GM12878 (cell line): ENCODE results near the gene OGFOD3. TPM values are rescaled to one million over a fixed set of nuclear protein-coding genes. Genes with fewer than 3 reads are reported as not detected.

Experiments
- ATAC-seq: fragments of 200-7000 bp; cut with Tn5 transposase; 3 replicates; pipeline ENCODE4 v1.9.1; 2020; ENCODE audit warnings: mild to moderate bottlenecking, moderate library complexity
- BruUV-seq: library from RNA; stranded (reverse); fragments of 400-500 nt; replicated peaks from 2 replicates; lab custom pipeline; 2021; lab: Mats Ljungman, UMichigan
- CTCF ChIA-PET: fragments of 300-600 bp; sonication (Branson Sonifier 250); formaldehyde crosslinking; extraction: SDS; loops from one replicate; lab custom pipeline; 2021; ENCODE audit warnings: inconsistent platforms; lab: Yijun Ruan, JAX
- POLR2A ChIA-PET: fragments of 350-600 bp; formaldehyde crosslinking; extraction: SDS; loops from one replicate; lab custom pipeline; 2021; ENCODE audit warnings: inconsistent platforms; lab: Charles Lee
- RAD21 ChIA-PET: fragments of 300-600 bp; sonication (Branson Sonifier 250); formaldehyde crosslinking; loops from one replicate; lab custom pipeline; 2023; ENCODE audit warnings: antibody characterized with exemption; ENCODE audit not compliant: unreplicated experiment; lab: Charles Lee
- SMC1A ChIA-PET: fragments of 300-600 bp; sonication (Branson Sonifier 250); formaldehyde crosslinking; loops from one replicate; lab custom pipeline; 2023; ENCODE audit not compliant: unreplicated experiment, uncharacterized antibody; lab: Charles Lee
- DNase-seq: peaks from one replicate; pipeline ENCODE4 v3.0.0-alpha.2; 2011; ENCODE audit warnings: low read depth, low spot score
- FAIRE-seq: peaks from 3 replicates; lab custom pipeline; 2011; peaks lifted over from hg19 to GRCh38; lab: Jason Lieb, UNC
- H2AFZ ChIP-seq: 2 replicates; pipeline ENCODE4 v1.6.0; 2011; ENCODE audit warnings: low read depth, low read length, control low read depth; ENCODE audit not compliant: control insufficient read depth
- H3K27ac ChIP-seq: 2 replicates; pipeline ENCODE4 v1.5.1; 2011; ENCODE audit warnings: control low read depth; ENCODE audit not compliant: control insufficient read depth, insufficient read depth
- H3K27me3 ChIP-seq, 2 experiments: replicated peaks in 1 of 2; 2 replicates each; pipeline versions ENCODE4 v1.6.0 to v1.6.1; 2011; ENCODE audit warnings: low read length in 1 of 2; ENCODE audit not compliant: control insufficient read depth in 2 of 2, insufficient read depth in 2 of 2
- H3K36me3 ChIP-seq, 2 experiments: 2 replicates each; pipeline ENCODE4 v1.5.1; 2011; ENCODE audit warnings: low read length in 1 of 2; ENCODE audit not compliant: control insufficient read depth in 2 of 2, insufficient read depth in 2 of 2
- H3K4me1 ChIP-seq: 2 replicates; pipeline ENCODE4 v1.6.1; 2011; ENCODE audit warnings: mild to moderate bottlenecking, low read length, moderate library complexity, mixed read lengths; ENCODE audit not compliant: control insufficient read depth, insufficient read depth
- H3K4me2 ChIP-seq: 2 replicates; pipeline ENCODE4 v1.6.0; 2011; ENCODE audit warnings: control low read depth; ENCODE audit not compliant: control insufficient read depth, insufficient read depth
- H3K4me3 ChIP-seq: fragments of 200-600 bp; sonication (generic); 2 replicates; pipeline ENCODE4 v1.5.1; 2016
- H3K79me2 ChIP-seq: 2 replicates; pipeline ENCODE4 v1.6.0; 2011; ENCODE audit warnings: low read length; ENCODE audit not compliant: control insufficient read depth, insufficient read depth
- H3K9ac ChIP-seq: 2 replicates; pipeline ENCODE4 v1.8.0; 2011; ENCODE audit warnings: low read length, control low read depth, mixed read lengths; ENCODE audit not compliant: control insufficient read depth, insufficient read depth
- H3K9me3 ChIP-seq: replicated peaks from 3 replicates; pipeline ENCODE4 v1.5.1; 2011; ENCODE audit warnings: mild to moderate bottlenecking, low read length; ENCODE audit not compliant: control insufficient read depth, insufficient read depth
- H4K20me1 ChIP-seq: 2 replicates; pipeline ENCODE4 v1.6.0; 2011; ENCODE audit not compliant: control insufficient read depth, insufficient read depth
- ATF3 ChIP-seq: IDR thresholded peaks from 2 replicates; pipeline ENCODE4 v1.6.1; 2011; ENCODE audit warnings: low read depth, mild to moderate bottlenecking, low read length, moderate library complexity, borderline replicate concordance; ENCODE audit errors: extremely low read depth
- BCL11A ChIP-seq: IDR thresholded peaks from 2 replicates; pipeline ENCODE4 v1.6.1; 2011; ENCODE audit warnings: low read depth, low read length
- BRCA1 ChIP-seq: IDR thresholded peaks from 2 replicates; pipeline ENCODE4 v1.6.1; 2011; ENCODE audit warnings: low read depth, low read length, improper control_type of control experiment
- CEBPZ ChIP-seq: fragments of 150-350 bp; IDR thresholded peaks from 2 replicates; pipeline ENCODE4 v1.6.1; 2016; ENCODE audit warnings: low read depth, low read length
- CHD1 ChIP-seq: IDR thresholded peaks from 2 replicates; pipeline ENCODE4 v1.6.1; 2012; ENCODE audit warnings: low read depth, low read length, improper control_type of control experiment
- CHD4 ChIP-seq: fragments of 200-600 bp; sonication (generic); IDR thresholded peaks from 2 replicates; pipeline ENCODE4 v1.6.1; 2016; ENCODE audit warnings: mild to moderate bottlenecking
- CREB1 ChIP-seq: IDR thresholded peaks from 2 replicates; pipeline ENCODE4 v1.6.1; 2012; ENCODE audit warnings: low read depth, mild to moderate bottlenecking, inconsistent platforms
- KDM1A ChIP-seq: fragments of 200-600 bp; sonication (generic); IDR thresholded peaks from 2 replicates; pipeline ENCODE4 v1.6.1; 2016; ENCODE audit warnings: borderline replicate concordance
- MAX ChIP-seq: IDR thresholded peaks from 2 replicates; pipeline ENCODE4 v1.6.1; 2012; ENCODE audit warnings: low read depth, low read length, improper control_type of control experiment
- MEF2A ChIP-seq: IDR thresholded peaks from 2 replicates; pipeline ENCODE4 v1.6.1; 2011; ENCODE audit warnings: low read depth, mild to moderate bottlenecking, low read length, moderate library complexity; ENCODE audit not compliant: insufficient read depth
- MTA3 ChIP-seq: IDR thresholded peaks from 2 replicates; pipeline ENCODE4 v1.6.1; 2012; ENCODE audit warnings: low read length, inconsistent platforms, borderline replicate concordance
- NFXL1 ChIP-seq: fragments of 450-650 bp; IDR thresholded peaks from 2 replicates; pipeline ENCODE4 v1.6.1; 2017; ENCODE audit warnings: antibody characterized with exemption, mild to moderate bottlenecking, borderline replicate concordance
- NRF1 ChIP-seq: conservative IDR thresholded peaks from 2 replicates; pipeline ENCODE4 v1.6.1; 2011; ENCODE audit warnings: mild to moderate bottlenecking, low read depth, low read length, improper control_type of control experiment
- STAT3 ChIP-seq: IDR thresholded peaks from 2 replicates; pipeline ENCODE4 v1.6.1; 2011; ENCODE audit warnings: low read depth, low read length, improper control_type of control experiment
- TAF1 ChIP-seq: IDR thresholded peaks from 2 replicates; pipeline ENCODE4 v1.6.1; 2011; ENCODE audit warnings: mild to moderate bottlenecking, low read depth, low read length, borderline replicate concordance
- TARDBP ChIP-seq: IDR thresholded peaks from 2 replicates; pipeline ENCODE4 v1.6.1; 2016; ENCODE audit warnings: borderline replicate concordance
- TCF12 ChIP-seq: IDR thresholded peaks from 2 replicates; pipeline ENCODE4 v1.6.1; 2011; ENCODE audit warnings: low read depth, mild to moderate bottlenecking, low read length
- ZNF622 ChIP-seq: fragments of 450-650 bp; IDR thresholded peaks from 2 replicates; pipeline ENCODE4 v1.6.1; 2017; ENCODE audit warnings: mild to moderate bottlenecking, inconsistent platforms
- ZNF687 ChIP-seq: fragments of 450-650 bp; IDR thresholded peaks from 2 replicates; pipeline ENCODE4 v1.6.1; 2017; ENCODE audit warnings: mild to moderate bottlenecking, moderate library complexity
- WGBS: methylation state at CpG from one replicate; pipeline ENCODE4 v1.1.6; 2016; ENCODE audit warnings: low lambda C conversion rate; ENCODE audit not compliant: insufficient replicate concordance, insufficient coverage; ENCODE audit errors: missing lambda C conversion rate; 5-methylcytosine and 5-hydroxymethylcytosine counted together
- in situ Hi-C: fragments of 300-500 bp; cut with MboI; formaldehyde crosslinking; loops from 9 replicates; pipeline ENCODE4 v1.14.3; 2018; ENCODE audit warnings: mixed read lengths
- intact Hi-C: fragments of 100-400 bp; cut with micrococcal nuclease; formaldehyde crosslinking; loops from one replicate; pipeline ENCODE4 v1.14.2; 2022; ENCODE audit not compliant: unreplicated experiment
- polyA plus RNA-seq, 11 experiments: library from polyadenylated mRNA; depleted of rRNA in 4 of 11; unstranded in 6 of 11; stranded (reverse) in 5 of 11; fragments of >200 nt; fragmentation: Nextera tagmentation in 4 of 11; fragmentation: Illumina TruSeq in 1 of 11; extraction: Ambion mirVana in 4 of 11; extraction: Trizol in 1 of 11; gene quantifications; 1 replicate in 1 of 11; 2 replicates in 10 of 11; pipeline versions ENCODE4 v1.2.1 to v1.2.3, GENCODE V29; 2011 to 2016; ENCODE audit warnings: inconsistent platforms in 2 of 11, missing spikeins in 2 of 11, low read depth in 1 of 11
- total RNA-seq, 4 experiments: library from RNA; depleted of rRNA in 3 of 4; stranded (reverse); fragments of >200 nt in 3 of 4; fragmentation: Illumina TruSeq in 1 of 4; extraction: Trizol in 1 of 4; gene quantifications; 2 replicates each; pipeline versions ENCODE4 v1.2.1 to v1.2.3, GENCODE V29; 2013 to 2021

Gene OGFOD3
- total and polyA plus RNA-seq, 10 of the 15 experiments (the other 5 are each of a cell fraction or from before 2014, with no cell fraction given), result 0.48 to 28.4 (median 18.3) TPM

- H3K4me2 ChIP-seq, result peak overlapping the region; percentile 83
- peak overlapping the region; percentile 92 for H3K9ac ChIP-seq
- H3K27ac ChIP-seq, result peak overlapping the region; percentile 99
- in situ Hi-C loops (no loop called here), intact Hi-C loops (loop anchor here (1.0 kb wide), 2 partner anchors 9 to 36 kb away; no protein-coding TSS in a partner anchor)
- no peaks in the 10 kb centered on the region for H3K9me3 ChIP-seq
- no peaks in the 10 kb centered on the region for H3K27me3 ChIP-seq
- ChIA-PET RAD21 (interaction anchor here (1.0 kb wide), 2 partner anchors 9 to 250 kb away, joined by 3 read pairs; no protein-coding TSS in a partner anchor), POLR2A (interaction anchor here (0.5 to 1.8 kb wide), 5 partner anchors 8 to 596 kb away, joined by 3 to 16 read pairs (median 7); no protein-coding TSS in a partner anchor), SMC1A (interaction anchor here (0.7 to 1.8 kb wide), 5 partner anchors 9 to 299 kb away, joined by 3 to 7 read pairs (median 3); no protein-coding TSS in a partner anchor), CTCF (interaction anchor here (1.2 kb wide), 1 partner anchor 93 kb away, joined by 3 read pairs; no protein-coding TSS in a partner anchor)
- peak overlapping the region; percentile 63 for H3K4me3 ChIP-seq
- peaks cover 10% of the 10 kb centered on the region for H3K79me2 ChIP-seq
- ATAC-seq (no peak), FAIRE-seq (peak; percentile 74), DNase-seq (peak; percentile 78)
- TSS peak; percentile 95 for BruUV-seq
- H3K36me3 ChIP-seq, result peaks cover 5 to 16% of the 10 kb centered on the region in 2 experiments
- H4K20me1 ChIP-seq, result no peaks in the 10 kb centered on the region
- under 1% methylated on average over 8 of the region's 8 CpGs for WGBS
- H2AFZ ChIP-seq, result peak overlapping the region; percentile 35; the same call in 1 of the 2 replicates
- H3K4me1 ChIP-seq, result peaks cover 6% of the 10 kb centered on the region
- peak; percentile 91; the same call in 1 of the 2 replicates for TF ChIP-seq ATF3
- TF ChIP-seq MEF2A, result no peak
- no peak for TF ChIP-seq ZNF622
- TF ChIP-seq NFXL1, result no peak
- TF ChIP-seq CREB1, result no peak
- TF ChIP-seq BCL11A, result no peak
- no peak for TF ChIP-seq CHD1
- peak; percentile 92 for TF ChIP-seq MAX
- no peak for TF ChIP-seq TARDBP
- TF ChIP-seq STAT3, result no peak
- no peak for TF ChIP-seq MTA3
- no peak for TF ChIP-seq BRCA1
- TF ChIP-seq KDM1A, result no peak
- no peak for TF ChIP-seq CHD4
- no peak for TF ChIP-seq TAF1
- TF ChIP-seq CEBPZ, result no peak
- TF ChIP-seq NRF1, result peak; percentile 74
- TF ChIP-seq TCF12, result no peak
- TF ChIP-seq ZNF687, result peak; percentile 98
These were observed 39.5 kb upstream of the OGFOD3 start for GRCh38 chr17:82457929-82458178.
